Measurements from ENCODE around the gene KRTCAP3. TPM values are rescaled to one million over a fixed set of nuclear protein-coding genes. Genes with fewer than 3 reads are reported as not detected.

Gene KRTCAP3
- total RNA-seq, 6 donors from 2014 or later, result 13.8 to 39.7 (median 31.0) TPM

DNA sequence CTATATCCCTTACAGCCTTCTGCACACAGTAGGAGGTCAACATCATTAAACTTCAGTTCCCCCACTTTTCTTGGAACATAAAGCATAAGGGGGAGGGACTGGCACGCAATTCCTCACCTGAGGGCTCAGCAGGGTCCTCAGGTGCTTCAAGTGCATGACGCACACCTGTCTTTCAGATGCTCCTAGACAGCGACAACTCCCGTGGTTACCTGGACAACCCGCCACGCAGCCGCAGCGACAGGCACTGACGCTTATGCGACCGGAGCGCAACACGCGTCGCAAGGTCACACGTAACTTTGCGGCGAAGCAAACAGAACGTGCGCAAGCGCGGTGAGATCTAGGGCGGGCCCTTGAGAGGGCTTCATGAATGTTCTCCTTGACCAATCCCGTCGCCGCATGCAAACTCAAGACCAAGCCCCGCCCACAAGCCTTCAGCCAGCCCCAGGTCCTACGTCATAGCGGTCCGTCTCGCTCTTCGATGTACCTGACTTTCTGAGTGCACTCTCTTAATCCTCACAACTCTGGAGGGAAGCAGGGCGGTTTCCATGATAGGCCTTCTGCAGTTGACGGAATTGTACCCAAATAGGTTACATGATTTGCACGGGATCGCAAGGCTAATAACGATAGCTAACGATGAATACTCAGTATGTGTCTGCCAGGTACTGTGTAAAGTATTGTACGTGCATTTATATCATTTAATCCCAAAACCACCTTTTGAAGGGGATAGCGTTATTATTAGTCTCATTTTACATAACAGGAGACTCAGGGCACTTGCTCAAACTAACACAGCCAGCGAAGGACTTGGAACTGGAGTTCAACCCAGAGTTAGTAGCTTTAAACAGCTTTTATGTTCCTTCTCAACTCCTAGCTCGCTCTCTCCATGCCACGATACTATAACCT lies 47.6 kb downstream of the KRTCAP3 start, which contains the start of gene IFT172:
IFT172 (minus strand) TSS at position 246 of the 900 bp plus-strand sequence; CDS start at position 156, 90 bp downstream.
- peak within 1 kb of the TSS; percentile 43 to 73 (median 58) for H3K4me3 ChIP-seq
- ATAC-seq (ENCODE audit: low FRiP score in 2 of 2) (peak; percentile 98), DNase-seq (peak; percentile 95 to 100)
- H3K27me3 ChIP-seq, result peaks cover 0 to 5% (median under 1%) of the 10 kb centered on the region in 4 donors
- peak within 1 kb of the TSS; percentile 63 to 80 (median 69) for H3K27ac ChIP-seq
- H3K36me3 ChIP-seq, result peaks cover 0 to 4% (median 0%) of the 10 kb centered on the region in 4 donors
- H3K9me3 ChIP-seq, result no peaks in the 10 kb centered on the region
- H3K4me1 ChIP-seq, result peaks cover 13 to 22% (median 18%) of the 10 kb centered on the region in 4 donors
- WGBS, 2 donors, result 11 to 25% methylated on average over 16 to 41 of the region's 43 CpGs
- TF ChIP-seq CTCF (IDR thresholded peaks at IDR 0.05), result peak in 1 of 6 experiments; percentile 14
- TF ChIP-seq POLR2AphosphoS5 (IDR thresholded peaks at IDR 0.05), result peak; percentile 50 to 87
- peak in 3 of 4 donors; percentile 46 to 73 (median 57) for TF ChIP-seq POLR2A (IDR thresholded peaks at IDR 0.05)
- peak in 1 of 4 donors; percentile 32 for TF ChIP-seq EP300 (IDR thresholded peaks at IDR 0.05)

- no peak overlapping the region for H3K27ac ChIP-seq
- no peaks in the 10 kb centered on the region for H3K36me3 ChIP-seq
- peaks cover 0 to 14% (median 6%) of the 10 kb centered on the region in 4 donors for H3K27me3 ChIP-seq
- no peak overlapping the region for H3K4me3 ChIP-seq
- peaks cover 19 to 31% (median 26%) of the 10 kb centered on the region in 4 donors for H3K4me1 ChIP-seq
- 82 to 93% methylated on average over 4 of the region's 4 CpGs for WGBS, 2 donors
- DNase-seq (no peak), ATAC-seq (ENCODE audit: low FRiP score in 2 of 2) (no peak)
- no peaks in the 10 kb centered on the region for H3K9me3 ChIP-seq
- TF ChIP-seq POLR2A (IDR thresholded peaks at IDR 0.05), result no peak
- TF ChIP-seq CTCF (IDR thresholded peaks at IDR 0.05), result no peak
- TF ChIP-seq POLR2AphosphoS5 (IDR thresholded peaks at IDR 0.05), result no peak
- TF ChIP-seq EP300 (IDR thresholded peaks at IDR 0.05), result no peak
Measured at GRCh38 chr2:27492557-27492956, 50.4 kb downstream of the KRTCAP3 start.

- H3K4me1 ChIP-seq, result peaks cover 12 to 27% (median 21%) of the 10 kb centered on the region in 4 donors
- DNase-seq, result peak in 1 of 2 donors; percentile 47
- TF ChIP-seq POLR2AphosphoS5 (IDR thresholded peaks at IDR 0.05) (no peak), POLR2A (IDR thresholded peaks at IDR 0.05) (no peak), CTCF (IDR thresholded peaks at IDR 0.05) (no peak), EP300 (IDR thresholded peaks at IDR 0.05) (no peak)
- no peak for ATAC-seq (ENCODE audit: low FRiP score in 2 of 2)
- H3K27me3 ChIP-seq, result peaks cover 0 to 14% (median 6%) of the 10 kb centered on the region in 4 donors
- H3K36me3 ChIP-seq, result no peaks in the 10 kb centered on the region
- H3K27ac ChIP-seq, result peak overlapping the region in 1 of 4 donors; percentile 52
- no peak overlapping the region for H3K4me3 ChIP-seq
- WGBS, 2 donors, result 92 to 95% methylated on average over 13 of the region's 13 CpGs
- H3K9me3 ChIP-seq, result no peaks in the 10 kb centered on the region
Measured at GRCh38 chr2:27493948-27494283, 51.7 kb downstream of the KRTCAP3 start.

Small RNA genes lying within 50 kb of the gene (small RNA-seq; reads per million reads assigned to genes)
- 0 reads per million in 4 donors for gene RNU6-986P

Other genes with a start within 250 kb of the KRTCAP3 start
- 100 to 1,000 TPM in 4 of 6 donors, 10 to 100 TPM in 2; 53.4 to 126 (median 112) TPM for gene ATRAID, start 230.3 kb upstream of the KRTCAP3 start, total RNA-seq
- gene SLC5A6, start 230.1 kb upstream of the KRTCAP3 start, total RNA-seq, result 10 to 100 TPM; 13.6 to 29.6 (median 21.0) TPM
- gene CAD, start 225.0 kb upstream of the KRTCAP3 start, total RNA-seq, result 10 to 100 TPM; 19.8 to 66.0 (median 33.5) TPM
- 1 to 10 TPM in 4 of 6 donors, under 1 TPM in 2; 0.20 to 2.3 (median 1.2) TPM for gene SLC30A3, start 179.3 kb upstream of the KRTCAP3 start, total RNA-seq
- gene DNAJC5G, start 166.9 kb upstream of the KRTCAP3 start, total RNA-seq, result not detected
- under 1 TPM in 1 of 6 donors, not detected in 5; 0.49 TPM for gene TRIM54, start 160.0 kb upstream of the KRTCAP3 start, total RNA-seq
- gene UCN, start 133.9 kb upstream of the KRTCAP3 start, total RNA-seq, result 10 to 100 TPM in 2 of 6 donors, 1 to 10 TPM in 4; 2.6 to 81.7 (median 4.6) TPM
- gene MPV17, start 119.3 kb upstream of the KRTCAP3 start, total RNA-seq, result 10 to 100 TPM; 51.2 to 99.3 (median 75.9) TPM
- gene GTF3C2, start 85.6 kb upstream of the KRTCAP3 start, total RNA-seq, result 100 to 1,000 TPM in 1 of 6 donors, 10 to 100 TPM in 5; 43.9 to 104 (median 48.9) TPM
- 10 to 100 TPM; 24.8 to 48.2 (median 29.8) TPM for gene EIF2B4, start 72.0 kb upstream of the KRTCAP3 start, total RNA-seq
- gene SNX17, start 71.8 kb upstream of the KRTCAP3 start, total RNA-seq, result 100 to 1,000 TPM in 3 of 6 donors, 10 to 100 TPM in 3; 69.1 to 142 (median 113) TPM
- gene ZNF513, start 61.6 kb upstream of the KRTCAP3 start, total RNA-seq, result 10 to 100 TPM in 5 of 6 donors, 1 to 10 TPM in 1; 9.3 to 31.4 (median 18.0) TPM
- gene PPM1G, start 32.8 kb upstream of the KRTCAP3 start, total RNA-seq, result 10 to 100 TPM; 39.8 to 60.6 (median 55.3) TPM
- 10 to 100 TPM; 46.5 to 81.5 (median 62.5) TPM for gene NRBP1, start 13.8 kb upstream of the KRTCAP3 start, total RNA-seq
- gene IFT172, start 47.4 kb downstream of the KRTCAP3 start, total RNA-seq, result 10 to 100 TPM; 24.3 to 80.6 (median 29.8) TPM
- 1 to 10 TPM in 5 of 6 donors, not detected in 1; 1.1 to 4.6 (median 2.6) TPM for gene FNDC4, start 52.8 kb downstream of the KRTCAP3 start, total RNA-seq
- gene GCKR, start 54.5 kb downstream of the KRTCAP3 start, total RNA-seq, result under 1 TPM in 2 of 6 donors, not detected in 4; 0.24 to 0.83 TPM
- gene ZNF512, start 140.7 kb downstream of the KRTCAP3 start, total RNA-seq, result 10 to 100 TPM; 19.5 to 74.4 (median 26.4) TPM
- 1 to 10 TPM; 1.3 to 7.3 (median 3.6) TPM for gene CCDC121, start 186.6 kb downstream of the KRTCAP3 start, total RNA-seq
- gene GPN1, start 186.7 kb downstream of the KRTCAP3 start, total RNA-seq, result 10 to 100 TPM in 5 of 6 donors, 1 to 10 TPM in 1; 9.3 to 31.2 (median 21.6) TPM
- 10 to 100 TPM; 22.2 to 70.2 (median 25.0) TPM for gene SUPT7L, start 221.2 kb downstream of the KRTCAP3 start, total RNA-seq
- 10 to 100 TPM; 15.8 to 44.0 (median 21.6) TPM for gene SLC4A1AP, start 221.5 kb downstream of the KRTCAP3 start, total RNA-seq

All from upper lobe of left lung (tissue), 6 donors.